SK-N-SH (cell line): ENCODE results near the gene PSMB11. TPM values are rescaled to one million over a fixed set of nuclear protein-coding genes. Genes with fewer than 3 reads are reported as not detected.

Experiments
- CTCF ChIA-PET: fragments of 300-600, 350-600 bp; formaldehyde crosslinking; extraction: SDS; loops from one replicate; lab custom pipeline; 2021; lab: Yijun Ruan, JAX
- POLR2A ChIA-PET: fragments of 350-600 bp; sonication (Branson Sonifier 250); formaldehyde crosslinking; extraction: SDS; loops from one replicate; lab custom pipeline; 2020; ENCODE audit warnings: antibody characterized with exemption, inconsistent platforms; lab: Yijun Ruan, JAX
- DNase-seq: peaks from one replicate; pipeline ENCODE4 v3.0.0; 2012
- H2AFZ ChIP-seq: fragments of 200-600 bp; sonication (generic); 2 replicates; pipeline ENCODE4 v1.8.1; 2016; ENCODE audit warnings: antibody characterized with exemption, mild to moderate bottlenecking, low read depth
- H3F3A ChIP-seq: fragments of 200-600 bp; sonication (generic); replicated peaks from 2 replicates; pipeline ENCODE3; 2016; ENCODE audit warnings: antibody characterized with exemption, mild to moderate bottlenecking; ENCODE audit not compliant: insufficient read depth
- H3K27ac ChIP-seq, 2 experiments: fragments of 200-500 bp in 1 of 2; fragments of 200-600 bp in 1 of 2; sonication (Bioruptor generic) in 1 of 2; sonication (generic), shearing (Covaris generic) in 1 of 2; 2 replicates each; pipeline versions ENCODE4 v1.5.1 to v1.6.1; 2014 to 2016; ENCODE audit warnings: low read depth in 2 of 2, inconsistent platforms in 1 of 2, low read length in 1 of 2, mild to moderate bottlenecking in 1 of 2, mixed read lengths in 1 of 2
- H3K27me3 ChIP-seq: fragments of 200-600 bp; sonication (generic), shearing (Covaris generic); 2 replicates; pipeline ENCODE4 v1.6.1; 2016; ENCODE audit warnings: mixed run types; ENCODE audit not compliant: insufficient read depth
- H3K36me3 ChIP-seq, 2 experiments: fragments of 200-500 bp in 1 of 2; fragments of 200-600 bp in 1 of 2; sonication (Bioruptor generic) in 1 of 2; sonication (generic) in 1 of 2; replicated peaks in 1 of 2; 2 replicates each; pipeline versions ENCODE3 to v1.5.1; 2014 to 2016; ENCODE audit warnings: low read length in 1 of 2, mild to moderate bottlenecking in 1 of 2; ENCODE audit not compliant: insufficient read depth in 2 of 2, control insufficient read depth in 1 of 2
- H3K4me1 ChIP-seq, 2 experiments: fragments of 200-500 bp in 1 of 2; fragments of 200-600 bp in 1 of 2; sonication (Bioruptor generic) in 1 of 2; sonication (generic), shearing (Covaris generic) in 1 of 2; 2 replicates each; pipeline versions ENCODE4 v1.5.1 to v1.6.1; 2014 to 2016; ENCODE audit warnings: low read depth in 1 of 2, low read length in 1 of 2, mixed run types in 1 of 2; ENCODE audit not compliant: insufficient read depth in 2 of 2, control insufficient read depth in 1 of 2
- H3K4me2 ChIP-seq: fragments of 200-600 bp; sonication (generic), shearing (Covaris generic); 2 replicates; pipeline ENCODE4 v1.6.1; 2017; ENCODE audit warnings: mixed run types
- H3K4me3 ChIP-seq, 2 experiments: fragments of 200-500 bp in 1 of 2; fragments of 200-600 bp in 1 of 2; sonication (Bioruptor generic) in 1 of 2; sonication (generic), shearing (Covaris generic) in 1 of 2; 2 replicates each; pipeline versions ENCODE4 v1.5.1 to v1.8.1; 2014 to 2016; ENCODE audit warnings: low read depth in 2 of 2, inconsistent platforms in 1 of 2, low read length in 1 of 2, mild to moderate bottlenecking in 1 of 2, mixed read lengths in 1 of 2, moderate library complexity in 1 of 2
- H3K79me2 ChIP-seq: fragments of 200-600 bp; sonication (generic); 2 replicates; pipeline ENCODE4 v1.8.1; 2017; ENCODE audit warnings: mild to moderate bottlenecking; ENCODE audit not compliant: insufficient read depth
- H3K9ac ChIP-seq: fragments of 200-600 bp; sonication (generic); 2 replicates; pipeline ENCODE4 v1.6.1; 2017; ENCODE audit warnings: mixed run types
- H3K9me2 ChIP-seq: fragments of 200-600 bp; sonication (generic); 2 replicates; pipeline ENCODE4 v1.6.1; 2017; ENCODE audit warnings: mixed run types
- H3K9me3 ChIP-seq: fragments of 200-600 bp; sonication (generic); 2 replicates; pipeline ENCODE4 v1.6.1; 2017; ENCODE audit warnings: mixed run types, mild to moderate bottlenecking, moderate library complexity
- H4K20me1 ChIP-seq: fragments of 200-600 bp; sonication (generic); 2 replicates; pipeline ENCODE4 v1.6.1; 2017; ENCODE audit warnings: mild to moderate bottlenecking, mixed run types; ENCODE audit not compliant: insufficient read depth
- CTCF ChIP-seq: fragments of 200-600 bp; sonication (generic); IDR thresholded peaks from 2 replicates; pipeline ENCODE4 v1.6.1; 2017; ENCODE audit warnings: antibody characterized with exemption, mild to moderate bottlenecking, moderate library complexity
- FOSL2 ChIP-seq: IDR thresholded peaks from 2 replicates; pipeline ENCODE4 v1.4.0; 2012; ENCODE audit warnings: low read depth, mild to moderate bottlenecking, moderate library complexity, borderline replicate concordance
- FOXM1 ChIP-seq: IDR thresholded peaks from 2 replicates; pipeline ENCODE4 v1.4.0; 2012; ENCODE audit warnings: low read depth, mild to moderate bottlenecking
- GABPA ChIP-seq: IDR thresholded peaks from 2 replicates; pipeline ENCODE4 v1.4.0; 2012; ENCODE audit warnings: low read depth, mild to moderate bottlenecking
- GATA2 ChIP-seq: sonication (generic); formaldehyde crosslinking; IDR thresholded peaks from 2 replicates; pipeline ENCODE4 v1.5.0; 2020; ENCODE audit warnings: mild to moderate bottlenecking, missing genetic modification reagents
- IRF3 ChIP-seq: fragments of 150-350 bp; IDR thresholded peaks from 2 replicates; pipeline ENCODE4 v1.6.1; 2016; ENCODE audit warnings: mild to moderate bottlenecking, low read depth, low read length
- JUND ChIP-seq: IDR thresholded peaks from 2 replicates; pipeline ENCODE4 v1.4.0; 2012
- MAX ChIP-seq: IDR thresholded peaks from 2 replicates; pipeline ENCODE4 v1.4.0; 2012; ENCODE audit warnings: low read depth
- RAD21 ChIP-seq: IDR thresholded peaks from 2 replicates; pipeline ENCODE4 v1.6.1; 2012; ENCODE audit warnings: mild to moderate bottlenecking, low read length
- RXRA ChIP-seq: IDR thresholded peaks from 2 replicates; pipeline ENCODE4 v1.4.0; 2012; ENCODE audit warnings: low read depth, mild to moderate bottlenecking, borderline replicate concordance
- SMC3 ChIP-seq: IDR thresholded peaks from 2 replicates; pipeline ENCODE4 v1.6.1; 2012; ENCODE audit warnings: low read depth, low read length, improper control_type of control experiment
- WGBS: methylation state at CpG from one replicate; pipeline ENCODE4 v1.1.6; 2017; ENCODE audit warnings: low lambda C conversion rate; 5-methylcytosine and 5-hydroxymethylcytosine counted together
- polyA plus RNA-seq, 3 experiments: library from polyadenylated mRNA; depleted of rRNA; stranded (reverse); fragments of >200 nt; gene quantifications; 2 replicates each; pipeline ENCODE4 v1.2.3, GENCODE V29; 2012

The PSMB11 gene
- polyA plus RNA-seq, 1 of the 3 experiments (the other 2 are of a cell fraction), result not detected

- CTCF ChIA-PET, result interaction anchor here (1.1 to 33.1 kb wide), 4 partner anchors 15 to 66 kb away, joined by 6 to 1566 read pairs (median 10); partner anchors contain the start of gene AJUBA
- POLR2A ChIA-PET, result interaction anchor here (1.7 to 2.1 kb wide), 2 partner anchors 47 to 67 kb away, joined by 4 to 5 read pairs; no protein-coding TSS in a partner anchor
- peaks cover 14 to 26% of the 10 kb centered on the region in 2 experiments; a peak in 3 of 4 replicates for H3K4me1 ChIP-seq
- no peaks in the 10 kb centered on the region; the same call in 1 of the 2 replicates for H4K20me1 ChIP-seq
- H3F3A ChIP-seq, result peaks cover 13% of the 10 kb centered on the region
- peaks cover 0 to 11% of the 10 kb centered on the region in 2 experiments for H3K36me3 ChIP-seq
- H3K79me2 ChIP-seq, result peaks cover 6% of the 10 kb centered on the region; the same call in 1 of the 2 replicates
- no peak for DNase-seq
- no peaks in the 10 kb centered on the region for H3K9me3 ChIP-seq
- H2AFZ ChIP-seq, result no peak overlapping the region
- WGBS, result 93% methylated on average over 7 of the region's 10 CpGs
- TF ChIP-seq RXRA (no peak), FOSL2 (no peak), GATA2 (CRISPR knock-in tag) (no peak), CTCF (no peak), JUND (no peak), SMC3 (no peak), MAX (no peak), GABPA (no peak)
- H3K27me3 ChIP-seq, result no peaks in the 10 kb centered on the region
- H3K9me2 ChIP-seq, result no peaks in the 10 kb centered on the region
- H3K4me2 ChIP-seq, result no peak overlapping the region
- H3K4me3 ChIP-seq, result no peak overlapping the region
- H3K9ac ChIP-seq, result no peak overlapping the region
- H3K27ac ChIP-seq, result no peak overlapping the region
Observed at GRCh38 chr14:23053426-23053825, 11.4 kb downstream of the PSMB11 start.

GRCh38 chr14:23054000-23054811 lies 12.2 kb downstream of the PSMB11 start:
- Histone ChIP-seq H3K9ac (no peak overlapping the region), H3K4me2 (no peak overlapping the region), H3K27ac (no peak overlapping the region; a peak in 1 of 4 replicates), H3K4me3 (no peak overlapping the region), H2AFZ (no peak overlapping the region), H3K27me3 (no peaks in the 10 kb centered on the region), H3F3A (peaks cover 20% of the 10 kb centered on the region), H3K9me2 (no peaks in the 10 kb centered on the region), H3K36me3 (peaks cover 1 to 16% of the 10 kb centered on the region in 2 experiments), H3K79me2 (peaks cover 6% of the 10 kb centered on the region; the same call in 1 of the 2 replicates), H4K20me1 (no peaks in the 10 kb centered on the region; the same call in 1 of the 2 replicates), H3K9me3 (no peaks in the 10 kb centered on the region), H3K4me1 (peaks cover 14 to 26% of the 10 kb centered on the region in 2 experiments; a peak in 3 of 4 replicates)
- TF ChIP-seq SMC3, result peak; percentile 38; the same call in 1 of the 2 replicates
- TF ChIP-seq RXRA, result no peak
- no peak for TF ChIP-seq IRF3
- peak; percentile 37; the same call in 1 of the 2 replicates for TF ChIP-seq CTCF
- TF ChIP-seq RAD21, result peak; percentile 58
- no peak for TF ChIP-seq FOXM1
- TF ChIP-seq FOSL2, result no peak
- DNase-seq, result peak; percentile 65
- 84% methylated on average over 8 of the region's 17 CpGs for WGBS
- ChIA-PET CTCF (interaction anchor here (0.6 to 33.1 kb wide), 10 partner anchors 10 to 123 kb away, joined by 3 to 1566 read pairs (median 6); partner anchors contain the start of genes AJUBA and PSMB5), POLR2A (interaction anchor here (0.7 to 2.1 kb wide), 4 partner anchors 61 to 134 kb away, joined by 3 to 6 read pairs (median 4); no protein-coding TSS in a partner anchor)
